Hepatocyte (in vitro differentiated cells): ENCODE data around the gene MACROD2. TPM values are rescaled to one million over a fixed set of nuclear protein-coding genes. Genes with fewer than 3 reads are reported as not detected.

Experiments used
- DNase-seq: peaks from one replicate; pipeline ENCODE4 v3.0.0-alpha.2; 2016; ENCODE audit warnings: low spot score
- H2AFZ ChIP-seq: fragments of 200-600 bp; sonication (generic); 2 replicates; pipeline ENCODE4 v1.6.0; 2016; ENCODE audit warnings: antibody characterized with exemption, mild to moderate bottlenecking
- H3K27ac ChIP-seq: fragments of 200-600 bp; sonication (generic); 2 replicates; pipeline ENCODE4 v1.5.1; 2016; ENCODE audit warnings: mild to moderate bottlenecking
- H3K27me3 ChIP-seq: fragments of 200-600 bp; sonication (generic); 2 replicates; pipeline ENCODE4 v1.6.1; 2016
- H3K36me3 ChIP-seq: fragments of 200-600 bp; sonication (generic); replicated peaks from 2 replicates; pipeline ENCODE4 v1.5.1; 2016; ENCODE audit warnings: low read depth; ENCODE audit not compliant: insufficient read depth
- H3K4me1 ChIP-seq: fragments of 200-600 bp; sonication (generic); 2 replicates; pipeline ENCODE4 v1.5.1; 2016; ENCODE audit warnings: mild to moderate bottlenecking, moderate library complexity; ENCODE audit not compliant: insufficient read depth
- H3K4me2 ChIP-seq: fragments of 200-600 bp; sonication (generic); 2 replicates; pipeline ENCODE4 v1.6.0; 2016
- H3K4me3 ChIP-seq: fragments of 200-600 bp; sonication (generic); 2 replicates; pipeline ENCODE4 v1.5.1; 2016; ENCODE audit warnings: mild to moderate bottlenecking
- H3K79me2 ChIP-seq: fragments of 200-600 bp; sonication (generic); 2 replicates; pipeline ENCODE4 v1.6.0; 2017; ENCODE audit warnings: mild to moderate bottlenecking
- H3K9me2 ChIP-seq: fragments of 200-600 bp; sonication (generic); replicated peaks from 2 replicates; pipeline ENCODE4 v1.6.0; 2017; ENCODE audit warnings: mild to moderate bottlenecking; ENCODE audit not compliant: insufficient read depth
- H3K9me3 ChIP-seq: fragments of 200-600 bp; sonication (generic); 2 replicates; pipeline ENCODE4 v1.5.1; 2016; ENCODE audit warnings: low read depth, mild to moderate bottlenecking
- H4K20me1 ChIP-seq: fragments of 200-600 bp; sonication (generic); 2 replicates; pipeline ENCODE4 v1.6.0; 2016; ENCODE audit warnings: mild to moderate bottlenecking; ENCODE audit not compliant: insufficient read depth, poor library complexity, severe bottlenecking
- EZH2 ChIP-seq: fragments of 200-600 bp; sonication (generic); IDR thresholded peaks from 2 replicates; pipeline ENCODE4 v1.6.1; 2016; ENCODE audit warnings: antibody characterized with exemption, mild to moderate bottlenecking, borderline replicate concordance
- EZH2phosphoT487 ChIP-seq: fragments of 200-600 bp; sonication (generic); IDR thresholded peaks from one replicate; pipeline ENCODE4 v1.6.1; 2018; ENCODE audit warnings: antibody characterized with exemption, mild to moderate bottlenecking, low read depth, moderate library complexity; ENCODE audit not compliant: unreplicated experiment, severe bottlenecking
- WGBS: methylation state at CpG from one replicate; pipeline ENCODE4 v1.1.6; 2016; ENCODE audit warnings: low lambda C conversion rate; ENCODE audit errors: missing lambda C conversion rate; 5-methylcytosine and 5-hydroxymethylcytosine counted together
- polyA plus RNA-seq: library from polyadenylated mRNA; unstranded; fragments of >200 nt; fragmentation: Nextera tagmentation; extraction: Ambion mirVana; gene quantifications from 2 replicates; pipeline ENCODE4 v1.2.1, GENCODE V29; 2016
- total RNA-seq: library from RNA; depleted of rRNA; stranded (reverse); fragments of >200 nt; gene quantifications from 2 replicates; pipeline ENCODE4 v1.2.3, GENCODE V29; 2014
- TF ChIP-seq, protein P1 (sequence below): fragments of 200-600 bp; sonication (generic); IDR thresholded peaks from 2 replicates; pipeline ENCODE4 v1.5.1; 2016; ENCODE audit warnings: antibody characterized with exemption, mild to moderate bottlenecking; ENCODE audit not compliant: poor library complexity

MACROD2 gene
- total and polyA plus RNA-seq, 2 experiments from 2014 or later: 2.4 to 3.1 TPM

DNA sequence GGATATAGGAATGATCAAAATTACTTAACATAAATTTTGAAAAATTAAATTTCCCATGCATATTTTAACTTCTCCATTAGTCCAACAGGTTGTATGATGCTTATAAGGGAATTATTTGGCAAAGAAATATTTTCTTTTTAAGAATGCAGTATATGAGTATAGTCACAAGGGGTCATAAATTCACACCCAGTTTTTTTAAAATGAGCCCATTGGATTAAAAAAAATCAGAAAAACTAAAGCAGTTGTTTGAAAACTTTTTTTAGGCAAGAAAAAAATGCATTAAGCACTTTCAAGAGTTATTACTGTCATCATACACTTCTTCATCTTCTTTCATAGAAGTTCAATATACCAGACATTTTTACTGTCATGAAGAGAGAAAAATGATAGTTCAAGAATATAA is 746.3 kb downstream of the MACROD2 start:
- Histone ChIP-seq H2AFZ (no peak overlapping the region), H3K4me3 (no peak overlapping the region), H4K20me1 (no peaks in the 10 kb centered on the region), H3K36me3 (no peaks in the 10 kb centered on the region), H3K79me2 (no peaks in the 10 kb centered on the region), H3K4me2 (no peak overlapping the region), H3K27me3 (no peaks in the 10 kb centered on the region), H3K27ac (no peak overlapping the region), H3K9me3 (no peaks in the 10 kb centered on the region), H3K9me2 (no peaks in the 10 kb centered on the region), H3K4me1 (no peaks in the 10 kb centered on the region)
- TF ChIP-seq EZH2phosphoT487: no peak
- TF ChIP-seq, protein P1, sequence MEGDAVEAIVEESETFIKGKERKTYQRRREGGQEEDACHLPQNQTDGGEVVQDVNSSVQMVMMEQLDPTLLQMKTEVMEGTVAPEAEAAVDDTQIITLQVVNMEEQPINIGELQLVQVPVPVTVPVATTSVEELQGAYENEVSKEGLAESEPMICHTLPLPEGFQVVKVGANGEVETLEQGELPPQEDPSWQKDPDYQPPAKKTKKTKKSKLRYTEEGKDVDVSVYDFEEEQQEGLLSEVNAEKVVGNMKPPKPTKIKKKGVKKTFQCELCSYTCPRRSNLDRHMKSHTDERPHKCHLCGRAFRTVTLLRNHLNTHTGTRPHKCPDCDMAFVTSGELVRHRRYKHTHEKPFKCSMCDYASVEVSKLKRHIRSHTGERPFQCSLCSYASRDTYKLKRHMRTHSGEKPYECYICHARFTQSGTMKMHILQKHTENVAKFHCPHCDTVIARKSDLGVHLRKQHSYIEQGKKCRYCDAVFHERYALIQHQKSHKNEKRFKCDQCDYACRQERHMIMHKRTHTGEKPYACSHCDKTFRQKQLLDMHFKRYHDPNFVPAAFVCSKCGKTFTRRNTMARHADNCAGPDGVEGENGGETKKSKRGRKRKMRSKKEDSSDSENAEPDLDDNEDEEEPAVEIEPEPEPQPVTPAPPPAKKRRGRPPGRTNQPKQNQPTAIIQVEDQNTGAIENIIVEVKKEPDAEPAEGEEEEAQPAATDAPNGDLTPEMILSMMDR: no peak
- TF ChIP-seq EZH2: no peak
- DNase-seq: no peak

DNA sequence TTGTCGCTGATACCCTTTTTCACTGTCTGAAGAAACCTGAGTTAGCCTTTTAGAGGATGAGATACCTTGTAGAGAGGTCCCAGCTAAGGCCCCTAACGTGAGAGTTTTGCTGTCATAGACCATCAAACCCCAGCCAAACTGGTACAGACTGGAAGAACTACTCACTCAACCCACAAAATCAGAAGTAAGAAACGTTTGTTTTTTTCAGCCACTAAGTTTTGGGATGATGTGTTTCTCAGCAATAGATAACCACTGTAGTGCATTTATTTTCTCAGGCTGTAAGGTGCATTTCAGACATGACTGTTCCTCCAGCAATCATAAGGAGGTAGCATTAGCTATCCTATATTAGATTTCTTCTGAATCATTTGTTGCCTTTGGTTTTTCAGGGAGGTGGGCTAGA is 749.4 kb downstream of the MACROD2 start:
- Histone ChIP-seq H3K27me3 (no peaks in the 10 kb centered on the region), H4K20me1 (no peaks in the 10 kb centered on the region), H3K4me3 (no peak overlapping the region), H3K9me3 (no peaks in the 10 kb centered on the region), H3K36me3 (no peaks in the 10 kb centered on the region), H3K4me2 (no peak overlapping the region), H3K27ac (no peak overlapping the region), H3K79me2 (no peaks in the 10 kb centered on the region), H3K4me1 (no peaks in the 10 kb centered on the region), H2AFZ (no peak overlapping the region), H3K9me2 (no peaks in the 10 kb centered on the region)
- WGBS: 61% methylated on average over 3 of the region's 3 CpGs
- no peak for DNase-seq
- TF ChIP-seq EZH2: no peak
- no peak for TF ChIP-seq EZH2phosphoT487
- TF ChIP-seq, protein P1: no peak

DNA sequence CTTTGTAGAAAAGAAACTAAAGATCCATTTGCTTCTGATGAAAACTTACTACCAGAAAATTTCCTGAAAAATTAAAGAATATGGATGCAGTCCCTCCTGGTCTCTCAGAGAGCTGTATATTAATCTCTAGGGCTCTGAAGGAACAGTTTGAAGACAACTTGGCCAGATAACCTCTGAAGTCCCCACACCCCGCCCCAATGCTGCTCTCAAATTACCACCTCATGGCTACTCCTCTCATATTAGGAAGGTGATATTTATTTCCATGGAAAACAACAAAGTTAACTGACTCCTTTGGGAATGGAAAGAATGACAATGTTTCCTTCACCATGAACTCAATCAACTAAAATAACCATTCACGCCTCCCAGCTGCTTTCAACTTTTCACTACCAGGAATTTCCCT is 750.5 kb downstream of the MACROD2 start:
- no peaks in the 10 kb centered on the region for H3K9me3 ChIP-seq
- TF ChIP-seq EZH2 (no peak), EZH2phosphoT487 (no peak)
- TF ChIP-seq, protein P1: no peak
- no peaks in the 10 kb centered on the region for H3K27me3 ChIP-seq
- H4K20me1 ChIP-seq: no peaks in the 10 kb centered on the region
- 90% methylated on average over 2 of the region's 2 CpGs for WGBS
- no peaks in the 10 kb centered on the region for H3K4me1 ChIP-seq
- H3K9me2 ChIP-seq: no peaks in the 10 kb centered on the region
- H3K4me2 ChIP-seq: no peak overlapping the region
- H3K79me2 ChIP-seq: no peaks in the 10 kb centered on the region
- no peak for DNase-seq
- no peak overlapping the region for H3K27ac ChIP-seq
- H3K36me3 ChIP-seq: no peaks in the 10 kb centered on the region
- H2AFZ ChIP-seq: no peak overlapping the region
- no peak overlapping the region for H3K4me3 ChIP-seq

DNA sequence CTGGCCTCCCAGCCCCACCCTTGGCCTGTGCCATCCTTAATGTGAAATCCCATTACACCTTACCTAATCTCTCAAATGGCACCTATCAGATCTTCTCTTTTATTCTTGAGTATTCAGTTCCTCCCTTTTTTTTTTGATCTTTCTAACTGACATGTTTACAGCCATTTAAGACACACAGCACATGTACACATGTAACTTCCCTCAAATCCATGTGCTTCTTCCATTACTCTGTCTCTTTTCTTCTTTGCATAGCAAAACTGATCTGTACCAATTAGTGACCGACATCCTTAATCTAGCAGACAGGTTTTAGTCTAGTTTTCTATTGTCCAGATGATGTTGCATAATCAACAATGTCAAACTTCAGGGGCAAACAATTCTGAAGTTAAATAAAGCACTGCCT is 755.9 kb downstream of the MACROD2 start:
- no peaks in the 10 kb centered on the region for H3K79me2 ChIP-seq
- H3K27ac ChIP-seq: no peak overlapping the region
- H3K36me3 ChIP-seq: no peaks in the 10 kb centered on the region
- H3K4me3 ChIP-seq: no peak overlapping the region
- H3K4me1 ChIP-seq: no peaks in the 10 kb centered on the region
- no peaks in the 10 kb centered on the region for H4K20me1 ChIP-seq
- H3K27me3 ChIP-seq: no peaks in the 10 kb centered on the region
- TF ChIP-seq EZH2 (no peak), EZH2phosphoT487 (no peak)
- TF ChIP-seq, protein P1: no peak
- H3K9me2 ChIP-seq: no peaks in the 10 kb centered on the region
- H3K4me2 ChIP-seq: no peak overlapping the region
- no peak overlapping the region for H2AFZ ChIP-seq
- no peak for DNase-seq
- H3K9me3 ChIP-seq: no peaks in the 10 kb centered on the region
- 85% methylated on average over 1 of the region's 1 CpG for WGBS
